Right kidney (tissue), 1 donor: ENCODE data around the gene EGFR.

Experiments used
- DNase-seq: peaks from one replicate; pipeline ENCODE4 v3.0.0-alpha.2; 2016

The EGFR gene

DNA sequence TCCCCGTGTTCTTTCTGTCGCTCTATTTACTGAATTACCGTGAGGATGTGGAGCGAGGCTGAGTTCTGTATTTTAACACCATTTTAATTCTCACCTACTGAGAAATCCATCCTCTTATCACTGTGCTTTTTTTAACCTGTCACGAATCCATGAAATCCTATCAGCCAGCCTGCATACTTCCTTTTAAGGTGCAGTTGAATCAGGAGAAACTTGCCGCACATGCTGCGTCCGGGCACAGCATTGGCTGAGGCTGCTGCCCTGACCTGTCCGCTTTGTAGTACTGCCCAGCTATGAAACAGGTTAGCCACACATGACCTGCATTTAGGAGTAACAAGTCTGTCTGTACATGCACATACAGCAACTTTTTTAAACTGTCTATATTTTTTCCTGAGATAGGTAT, 82.5 kb downstream of the EGFR start:
- DNase-seq: no peak

DNA sequence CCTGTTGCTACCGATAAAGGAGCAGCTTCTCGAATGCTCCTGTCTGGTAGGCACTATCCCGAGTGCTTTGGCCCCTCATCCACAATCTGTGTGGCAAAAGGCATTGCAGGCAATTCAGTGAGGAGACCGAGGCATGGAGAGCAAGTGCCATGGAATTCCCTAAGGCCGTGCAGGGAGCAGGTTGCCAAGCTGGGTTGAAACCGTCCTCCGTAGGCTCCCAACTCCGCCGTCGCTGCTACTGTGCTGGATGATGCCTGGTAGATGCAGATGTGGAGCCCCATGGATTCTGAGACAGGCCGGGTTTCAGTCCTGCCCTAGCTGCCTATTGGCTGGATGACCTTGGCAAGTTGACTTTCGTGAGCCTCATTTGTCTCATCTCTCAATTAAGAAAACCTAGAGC, 85.3 kb downstream of the EGFR start:
- DNase-seq: no peak

DNA sequence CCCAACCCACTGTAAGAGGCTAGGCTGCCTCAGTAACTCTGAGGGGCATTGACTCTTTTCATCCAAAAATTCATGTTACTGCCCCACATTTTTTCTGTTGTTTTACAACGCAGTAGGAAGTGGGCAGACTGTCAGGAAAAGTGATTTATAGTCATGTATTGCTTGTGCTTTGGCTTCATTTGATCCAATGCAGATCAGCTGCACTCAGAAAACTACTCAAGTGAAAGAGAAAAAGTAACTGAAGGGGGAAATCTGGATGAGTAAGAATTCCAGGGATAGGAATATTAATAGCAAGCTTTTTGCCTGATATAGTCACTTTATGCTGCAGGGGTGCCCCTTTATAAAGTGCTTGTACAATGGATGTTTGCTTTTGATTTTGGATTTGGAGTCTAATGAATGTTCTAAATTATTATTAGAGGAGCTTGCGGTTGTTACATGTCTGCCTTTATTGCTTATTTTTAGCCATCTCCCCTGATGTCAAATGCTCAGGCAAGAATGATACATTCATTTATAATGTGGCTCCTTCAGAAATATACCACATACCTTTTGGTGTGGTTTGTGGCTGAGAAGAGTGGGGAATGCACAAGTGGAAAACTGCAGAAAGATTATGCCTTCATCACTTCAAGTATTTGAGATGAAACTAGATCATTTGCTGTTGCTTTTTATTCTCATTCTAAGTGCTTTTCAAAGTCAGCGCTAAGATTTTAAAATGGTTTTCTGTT, 86.1 kb downstream of the EGFR start:
- no peak for DNase-seq

DNA sequence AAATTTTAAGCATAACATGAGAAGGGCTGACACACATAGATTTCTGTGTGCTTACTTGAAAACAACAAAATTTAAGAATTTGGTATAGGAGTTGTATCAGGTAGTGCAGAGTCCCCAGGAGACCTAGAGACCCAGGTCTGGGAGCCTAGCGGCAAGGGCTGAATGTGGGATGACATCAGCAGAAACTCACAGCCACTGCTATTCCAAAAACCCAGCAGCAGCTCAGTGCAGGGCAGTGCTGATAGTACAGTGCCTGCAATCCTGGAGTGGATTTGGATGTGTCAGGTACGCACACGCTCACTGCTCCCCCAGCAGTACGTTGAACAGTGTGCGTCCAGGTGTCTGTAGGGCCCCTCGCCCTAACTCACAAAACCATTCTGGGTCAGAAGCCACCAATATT, 87.1 kb downstream of the EGFR start:
- no peak for DNase-seq

DNA sequence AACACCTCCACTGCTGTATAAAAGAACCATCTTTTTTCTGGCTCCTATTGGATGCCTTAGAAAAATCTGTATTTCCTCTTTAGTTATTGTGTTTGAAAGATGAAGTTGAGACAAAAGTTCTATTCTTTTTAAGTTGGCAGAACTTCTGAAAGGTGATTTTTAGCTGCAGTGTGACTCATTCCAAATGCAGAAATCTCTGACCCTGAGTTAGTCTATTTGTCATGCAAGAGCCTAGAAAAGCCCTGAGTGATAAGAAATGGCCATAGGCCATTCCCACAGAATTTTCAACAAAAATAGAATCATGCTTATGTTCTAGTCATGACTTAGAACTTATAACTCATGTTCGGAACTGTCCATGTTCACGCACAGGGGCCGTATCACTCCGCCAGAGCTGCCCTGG, 89.1 kb downstream of the EGFR start:
- DNase-seq: no peak

DNA sequence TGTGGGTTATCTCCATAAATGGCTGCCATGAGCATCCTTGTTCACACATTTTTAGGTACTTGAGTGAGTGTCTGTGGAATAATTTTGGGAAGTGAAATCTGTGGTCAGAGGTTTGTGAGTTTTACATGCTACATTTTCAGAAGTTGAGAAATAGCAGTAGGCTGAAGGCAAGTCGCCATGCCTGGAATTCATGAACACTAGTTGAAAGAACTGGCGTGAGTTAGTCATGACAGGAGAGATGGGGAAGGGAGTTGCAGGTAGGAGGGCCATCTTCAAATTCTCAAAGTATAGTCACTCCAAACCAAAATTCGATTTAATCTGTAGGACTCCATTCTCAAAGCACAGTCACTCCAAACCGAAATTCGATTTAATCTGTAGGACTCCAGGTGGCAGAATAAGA, 89.6 kb downstream of the EGFR start:
- DNase-seq: no peak

DNA sequence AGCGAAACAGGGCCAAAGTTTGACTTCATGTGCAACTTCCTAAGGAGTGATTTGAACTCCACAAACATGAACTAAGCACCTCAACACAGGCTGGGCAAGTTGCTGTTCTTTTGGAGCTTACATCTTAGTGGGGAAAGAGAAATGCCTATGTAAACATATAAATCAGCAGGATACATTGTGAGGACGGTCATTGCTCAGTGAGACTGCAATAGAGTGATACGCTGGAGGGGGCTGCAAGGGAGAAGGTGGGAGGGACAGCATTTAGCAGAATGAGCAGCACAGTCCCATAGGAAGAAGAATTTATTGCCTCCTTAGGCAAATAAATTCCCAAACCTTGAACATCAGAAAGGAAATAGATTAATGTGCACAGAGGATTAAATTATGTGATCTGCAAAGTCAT, 90.0 kb downstream of the EGFR start:
- DNase-seq: no peak

DNA sequence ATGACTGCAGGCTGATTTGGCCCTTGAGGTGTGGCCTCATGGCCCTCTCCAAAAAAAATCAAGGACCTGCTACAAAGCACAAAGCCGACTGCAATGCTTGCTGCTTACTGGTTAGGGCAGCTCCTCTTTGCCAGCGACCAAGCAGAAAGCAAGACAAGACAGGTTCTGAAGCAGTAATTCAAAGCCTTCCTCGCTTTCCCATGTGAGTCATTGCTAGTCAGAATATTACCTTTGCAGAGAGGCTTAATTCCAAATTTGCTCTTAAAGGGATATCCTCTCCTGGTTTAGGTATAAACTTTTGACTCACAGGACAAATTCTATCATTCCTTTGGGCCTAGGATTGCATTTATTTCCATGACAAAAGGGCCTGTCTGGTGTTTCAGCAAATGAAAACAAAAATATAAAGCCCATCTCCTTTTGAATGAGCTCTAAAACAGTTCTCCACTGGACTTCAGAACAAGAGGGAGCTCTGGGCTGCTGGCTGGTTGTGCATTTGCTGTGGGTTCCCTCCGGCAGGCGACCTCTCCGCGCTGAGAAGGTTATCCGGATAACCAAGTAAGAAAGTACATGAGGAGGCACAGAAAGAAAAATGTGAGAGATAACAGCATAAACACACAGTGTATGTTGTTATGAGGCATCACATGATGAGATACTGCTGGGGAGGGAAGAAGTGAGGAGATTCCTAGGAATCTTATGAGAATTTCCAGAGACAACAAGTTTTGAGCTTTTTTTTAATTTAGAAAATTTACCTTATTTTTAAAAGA, 90.8 kb downstream of the EGFR start:
- no peak for DNase-seq

DNA sequence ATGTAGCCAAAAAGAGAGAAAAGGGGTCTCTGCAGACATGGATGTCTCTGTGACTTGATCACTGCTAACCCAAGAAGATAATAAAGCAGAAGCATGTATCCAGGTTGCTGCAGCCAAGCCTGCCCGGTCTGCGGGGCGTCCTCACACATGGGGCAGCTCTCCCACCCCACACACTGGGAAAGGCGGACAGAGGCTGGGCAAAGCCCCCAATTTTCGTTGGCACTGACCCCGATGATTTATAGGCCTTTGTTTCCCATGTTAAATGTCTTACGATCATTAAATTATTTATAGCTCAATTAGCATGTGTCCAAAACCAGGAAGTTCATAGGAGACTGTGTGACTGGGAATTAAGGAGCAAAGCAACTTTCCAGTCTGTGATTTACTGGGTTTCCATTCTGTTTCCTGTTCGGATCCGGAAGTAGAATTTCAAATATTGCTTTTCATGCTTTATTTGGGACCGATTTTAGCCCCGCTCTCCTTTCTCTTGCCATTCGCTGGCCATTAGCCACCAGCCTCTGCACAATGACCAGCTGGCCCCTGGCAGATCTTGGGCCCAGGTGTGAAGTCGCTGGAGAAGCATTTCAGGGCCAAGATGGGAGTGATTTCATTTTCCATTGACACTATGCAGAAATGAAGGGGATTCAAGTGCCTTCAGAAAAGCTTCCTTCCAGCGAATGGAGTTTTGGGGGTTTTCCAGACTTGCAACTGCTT, 91.6 kb downstream of the EGFR start:
- no peak for DNase-seq

DNA sequence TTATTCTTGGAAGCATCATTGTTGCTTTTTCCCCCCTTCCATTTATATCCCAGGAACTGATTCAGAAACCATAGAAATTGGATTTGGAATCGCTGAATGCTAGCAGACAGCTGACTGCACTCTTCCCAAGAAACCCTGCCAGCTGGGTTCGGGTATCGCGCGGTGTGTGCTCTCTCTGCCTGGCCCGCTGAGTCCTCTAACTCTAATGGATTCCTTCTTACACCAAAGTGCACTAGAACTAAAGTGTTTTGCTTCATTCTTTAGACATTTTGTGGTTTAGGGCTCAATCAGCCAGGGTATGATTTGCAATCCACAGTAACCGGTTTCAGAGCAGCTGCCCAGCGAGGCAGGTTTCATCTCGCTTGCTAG, 92.2 kb downstream of the EGFR start:
- DNase-seq: no peak

DNA sequence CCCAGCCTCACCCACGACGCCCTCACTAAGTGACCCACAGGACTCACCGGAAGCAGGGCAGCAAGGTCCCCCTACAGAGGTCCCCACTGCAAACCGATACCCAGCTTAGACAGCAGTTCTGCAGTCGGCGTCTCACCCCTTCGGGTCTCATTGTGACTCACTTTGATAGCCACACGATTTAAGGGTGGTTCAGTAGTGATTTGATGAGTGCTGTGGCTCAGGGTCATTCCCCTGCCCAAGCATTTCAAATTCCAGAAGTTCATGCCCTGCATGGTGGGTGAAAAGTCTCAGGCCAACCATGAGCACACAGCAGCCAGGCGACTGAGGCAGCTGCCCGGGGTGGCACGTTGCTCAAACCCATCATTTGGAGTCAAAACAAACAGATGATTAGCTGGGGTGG, 93.2 kb downstream of the EGFR start:
- no peak for DNase-seq

DNA sequence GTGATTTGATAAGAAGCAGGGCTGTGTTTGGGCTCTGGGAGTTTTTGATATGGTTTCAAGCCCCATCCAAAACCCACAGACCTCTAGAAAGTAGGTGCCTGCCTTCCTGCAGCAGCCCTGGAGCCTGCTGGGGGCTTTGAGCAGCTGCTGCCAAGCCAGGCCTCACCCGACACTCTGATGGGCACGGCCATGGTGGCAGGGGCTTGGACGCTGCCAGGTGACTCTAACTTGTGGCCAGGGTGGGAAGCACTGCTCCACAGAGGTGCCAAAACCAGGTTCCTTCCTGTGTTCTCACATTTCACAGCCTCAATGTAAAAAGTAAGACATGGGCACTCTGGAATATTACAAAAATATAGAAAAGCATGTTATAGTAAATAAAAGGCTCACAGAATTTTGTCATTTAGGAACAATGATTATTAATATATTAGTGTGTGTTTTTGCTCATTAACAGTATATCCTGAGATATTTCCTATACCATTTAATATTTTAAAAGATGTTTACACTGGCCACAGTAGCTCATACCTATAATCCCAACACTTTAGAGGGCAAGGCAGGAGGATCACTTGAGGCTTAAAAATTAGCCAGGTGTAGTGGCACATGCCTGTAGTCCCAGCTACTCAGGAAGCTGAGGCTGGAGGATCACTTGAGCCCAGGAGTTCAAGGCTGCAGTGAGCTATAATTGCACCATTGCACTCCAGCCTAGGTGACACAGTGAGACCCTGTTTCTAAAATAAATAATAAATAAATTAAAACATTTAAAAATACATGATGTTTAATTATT, 95.1 kb downstream of the EGFR start:
- no peak for DNase-seq

DNA sequence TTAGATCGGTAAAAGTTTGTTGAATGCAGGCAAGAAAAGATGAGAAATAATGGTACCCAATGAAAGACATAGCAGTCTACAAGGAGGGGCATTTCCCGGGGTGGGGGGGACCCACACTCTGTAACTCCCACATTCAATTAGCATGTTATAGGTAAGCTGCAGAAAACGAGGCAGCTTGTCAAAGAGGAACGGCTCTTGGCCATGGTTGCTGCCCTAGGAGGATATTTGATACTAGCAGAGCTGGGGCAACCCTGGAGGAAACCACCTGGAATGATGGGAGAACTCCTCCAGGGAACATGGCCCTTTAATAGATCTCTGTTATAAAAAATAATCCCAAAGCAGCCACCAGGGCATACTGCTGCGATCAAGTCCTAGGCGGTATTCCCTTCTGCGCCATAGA, 98.5 kb downstream of the EGFR start:
- DNase-seq: no peak

DNA sequence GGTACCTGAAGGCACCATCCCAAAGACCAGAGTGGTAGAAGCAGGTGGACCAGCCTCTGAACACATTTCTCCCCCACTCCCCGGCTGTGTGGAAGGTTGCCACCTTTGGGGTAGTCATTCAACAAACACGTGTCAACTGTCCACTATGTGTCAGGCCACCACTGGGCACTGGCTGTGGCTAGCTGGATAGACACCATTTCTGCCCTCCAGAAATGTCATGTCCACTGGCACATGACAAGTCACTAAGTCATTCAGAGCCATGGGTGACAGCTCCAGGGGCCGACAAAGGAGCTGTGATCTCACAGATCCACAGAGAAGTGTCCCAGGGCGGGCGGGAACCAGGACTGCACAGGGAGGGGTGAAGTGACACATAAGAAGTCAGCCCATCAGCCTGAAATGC, 99.6 kb downstream of the EGFR start:
- no peak for DNase-seq

DNA sequence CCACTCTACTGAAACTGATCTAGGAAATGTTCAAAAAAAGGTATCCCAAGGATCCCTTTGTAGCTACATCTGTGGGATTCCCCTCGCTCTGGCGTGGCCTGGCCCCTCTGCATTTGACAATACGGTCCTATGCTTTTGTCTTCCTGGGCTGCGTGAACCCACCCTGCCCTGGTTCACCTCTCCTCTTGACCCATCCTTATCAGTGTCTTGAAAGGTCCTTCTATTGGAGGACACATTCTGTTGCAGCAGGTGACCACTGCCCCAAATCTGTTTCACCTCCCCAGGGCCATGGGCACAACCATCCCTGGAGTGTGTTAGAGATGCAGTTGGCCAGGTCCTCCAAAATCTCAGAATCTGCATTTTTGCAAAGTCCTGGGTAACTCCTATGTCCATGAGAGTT, 100.8 kb downstream of the EGFR start:
- DNase-seq: no peak

DNA sequence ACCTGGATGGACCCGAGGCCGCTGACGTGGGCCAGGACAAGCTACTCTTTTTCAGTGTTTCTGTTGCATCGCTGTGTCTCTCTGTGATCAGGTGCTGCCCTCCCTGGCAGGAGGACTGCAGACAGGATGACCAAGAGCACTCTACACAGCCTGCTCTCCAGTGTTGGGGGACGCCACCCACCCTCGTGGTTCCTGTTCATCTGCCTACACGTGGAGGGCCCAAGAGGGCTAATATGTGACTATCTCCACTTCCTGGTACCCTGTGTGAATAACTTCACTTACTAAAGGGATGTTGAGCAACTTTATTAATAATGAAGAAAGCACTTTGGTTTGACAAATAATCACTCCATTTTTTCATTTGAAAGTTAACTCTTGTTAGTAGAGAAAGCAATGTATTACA, 101.3 kb downstream of the EGFR start:
- DNase-seq: no peak

DNA sequence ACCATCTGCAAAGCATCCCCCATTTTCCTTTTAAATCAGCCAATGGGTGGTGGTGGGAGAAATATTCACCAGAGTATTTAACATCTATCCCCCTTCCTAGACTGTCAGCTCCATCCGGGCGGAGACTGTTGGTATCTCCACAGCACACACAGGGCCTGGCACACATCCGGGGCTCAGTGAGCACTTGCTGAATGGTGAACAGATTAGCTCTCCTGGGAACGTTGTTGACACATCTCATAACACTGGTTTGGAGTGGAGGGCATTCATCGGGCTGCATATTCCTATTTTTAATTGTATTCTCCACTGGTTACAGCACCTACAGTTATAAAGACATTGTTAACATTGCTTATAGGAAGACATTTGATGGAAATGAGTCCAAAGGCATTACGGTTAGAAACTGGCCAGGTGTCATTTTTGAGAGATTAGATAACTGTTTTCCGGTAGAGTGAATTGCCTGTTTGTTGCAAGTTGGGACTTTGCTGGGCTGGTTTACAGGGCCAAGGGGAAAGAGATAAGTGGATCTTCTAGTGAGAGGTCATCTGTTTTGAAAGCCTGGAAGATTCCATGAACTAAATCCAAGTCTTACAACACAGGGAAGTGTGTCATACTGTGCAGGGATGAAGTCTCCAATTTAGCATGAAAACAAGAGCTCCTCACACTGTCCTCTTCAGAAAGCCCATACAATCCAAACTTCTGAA, 101.8 kb downstream of the EGFR start:
- DNase-seq: no peak

DNA sequence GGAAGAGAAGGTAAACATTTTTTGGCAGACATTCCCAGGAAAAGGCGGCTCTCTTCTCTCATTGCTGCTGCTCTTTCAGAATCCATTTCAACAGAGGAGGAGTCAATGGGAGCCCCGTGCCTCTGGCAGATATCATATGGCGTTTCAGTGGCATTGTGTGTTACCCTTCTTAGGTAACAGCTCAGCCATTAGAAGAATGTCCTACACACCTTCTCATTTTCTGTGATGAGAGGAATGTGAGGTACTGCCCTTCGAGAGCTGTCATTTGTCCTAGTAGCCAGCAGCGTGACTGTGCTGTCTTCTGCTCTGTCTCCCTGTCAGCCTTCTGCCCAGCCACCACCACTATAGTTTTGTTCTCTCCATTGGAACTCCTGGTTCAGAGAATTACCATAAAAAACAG, 102.4 kb downstream of the EGFR start:
- DNase-seq: no peak

DNA sequence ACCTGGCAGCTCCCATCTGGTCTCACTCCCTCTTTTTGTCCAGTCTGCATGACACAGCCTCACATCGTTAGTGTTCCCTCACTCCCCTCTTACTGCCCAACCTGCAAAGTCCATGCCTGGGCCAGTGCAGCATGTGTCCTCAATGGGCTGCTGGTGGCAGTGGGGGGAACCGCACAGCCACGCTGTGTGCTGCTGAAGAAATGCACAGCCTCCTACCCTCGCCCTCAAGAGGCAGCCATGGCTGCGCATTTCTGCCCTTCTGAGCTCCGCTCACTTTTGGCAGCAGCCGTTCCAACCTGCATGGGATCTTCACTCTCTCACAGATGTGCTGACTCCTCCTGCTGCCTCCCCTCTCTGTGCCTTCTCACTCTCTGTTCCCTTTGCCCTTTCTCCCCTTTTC, 103.4 kb downstream of the EGFR start:
- no peak for DNase-seq

DNA sequence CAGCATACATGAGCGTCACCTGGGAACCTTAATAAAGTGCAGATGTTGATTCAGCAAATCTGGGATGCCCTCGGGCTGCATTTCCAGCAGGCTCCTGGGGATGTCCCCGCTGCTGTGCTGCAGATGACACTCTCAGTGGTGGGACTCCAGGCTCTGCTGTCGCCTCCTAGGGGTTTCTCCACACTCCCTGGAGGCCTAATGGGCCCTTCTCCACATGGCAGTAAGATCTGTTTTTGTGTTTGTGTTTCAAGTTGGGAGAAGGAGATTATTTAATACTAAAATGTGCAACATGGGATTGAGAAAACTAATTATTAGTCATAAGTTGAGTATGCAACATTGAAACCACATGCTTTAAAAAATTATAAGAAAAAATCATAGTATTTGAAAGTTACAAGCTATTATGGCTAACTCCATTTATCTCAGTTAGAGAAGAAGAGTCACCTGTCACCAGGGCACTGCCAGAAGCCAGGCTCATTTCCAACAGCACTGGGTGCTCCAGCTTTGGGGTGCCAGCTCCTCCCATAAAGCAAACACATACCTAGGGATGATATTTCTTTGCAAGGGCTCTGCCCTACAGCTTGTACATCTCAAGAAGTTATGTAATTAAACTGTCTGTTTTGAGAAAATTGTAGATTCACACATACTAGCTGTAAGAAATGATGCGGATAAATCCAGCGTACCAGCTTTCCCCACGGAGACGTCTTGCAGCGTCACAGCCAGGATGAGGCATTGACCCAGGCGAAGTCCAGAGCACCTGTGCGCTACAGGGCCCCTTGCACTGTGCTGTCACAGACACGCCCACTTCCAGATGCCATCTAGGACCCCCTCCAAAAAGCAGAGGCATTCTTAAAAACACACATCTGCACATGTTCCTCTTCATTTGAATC, 106.4 kb downstream of the EGFR start:
- DNase-seq: no peak

DNA sequence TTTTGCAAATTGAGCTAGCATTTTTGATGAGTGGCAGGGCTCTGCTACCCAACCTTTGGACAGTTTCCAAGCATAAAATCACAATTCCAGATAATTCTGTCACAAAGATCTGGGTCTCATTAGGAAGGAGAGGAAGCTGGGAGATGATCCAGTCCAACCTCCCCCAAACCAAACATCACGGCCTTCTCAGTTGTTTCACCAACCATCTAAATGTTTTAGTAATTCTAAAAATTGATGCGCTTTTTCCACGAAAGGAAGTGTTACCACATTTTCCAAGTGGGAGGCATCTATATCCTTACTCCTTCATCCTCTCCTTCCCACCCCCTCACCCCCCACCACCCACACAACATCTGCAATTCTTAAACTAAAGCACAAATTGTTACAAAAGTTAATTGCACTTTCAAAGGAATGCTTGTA, 108.3 kb downstream of the EGFR start:
- no peak for DNase-seq
